ENCODE results near the gene UBASH3B.
"Not testable (repeated sequence)": the region's sequence is repeated elsewhere in the genome, so short reads cannot be mapped to it uniquely, and the experiment has no call there.

UBASH3B gene

DNA sequence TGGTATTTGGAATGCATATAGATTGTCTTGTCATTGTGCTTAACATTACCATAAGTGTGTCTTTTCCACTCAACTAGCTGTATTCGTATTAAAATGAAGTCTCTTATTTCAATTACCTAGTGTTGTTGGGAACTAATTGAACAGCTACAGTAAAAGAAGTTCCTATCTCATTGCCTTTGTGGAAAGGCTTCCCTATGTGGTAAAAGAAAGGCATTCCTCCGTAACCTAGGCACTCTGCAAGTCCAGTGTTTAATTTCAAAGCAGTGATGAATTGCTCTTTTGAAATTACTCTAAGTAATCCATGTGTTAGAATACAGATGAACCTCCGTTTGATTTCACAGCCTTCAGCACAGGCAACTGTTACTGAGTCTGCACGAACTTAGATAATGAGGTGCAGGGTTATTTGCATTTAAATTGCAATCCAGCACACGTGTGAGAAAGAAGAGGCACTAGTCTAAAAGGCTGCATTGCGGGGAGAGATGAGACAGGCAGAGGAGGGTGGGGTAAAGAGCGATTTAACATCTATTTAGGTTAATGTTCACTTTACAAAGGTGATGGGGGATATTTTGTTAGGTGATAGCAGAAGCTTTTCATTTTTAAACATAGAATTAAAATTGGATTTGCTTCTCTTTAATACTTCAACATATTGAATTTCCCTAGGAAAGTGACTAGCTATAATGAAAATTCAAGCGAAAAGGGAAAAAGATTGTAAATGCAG, 157.8 kb downstream of the UBASH3B start:
- DNase-seq (ENCODE audit: low read depth), result no peak

DNA sequence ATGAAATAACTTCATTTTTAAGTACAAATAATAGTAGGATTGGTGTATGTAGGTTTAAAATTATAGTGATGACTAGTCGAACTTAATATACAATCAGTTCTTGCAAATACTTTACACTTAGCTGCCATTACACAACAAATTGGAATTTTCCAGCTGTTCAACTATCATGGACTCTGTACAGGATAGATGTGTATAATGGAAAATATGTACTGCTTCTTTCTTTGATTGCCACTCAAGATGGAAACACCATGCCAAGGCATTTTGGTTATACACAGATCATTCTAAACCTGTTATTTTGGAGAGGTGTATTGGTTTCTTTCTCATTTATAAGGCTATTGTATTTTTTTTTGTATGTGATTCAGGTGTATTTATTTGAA, 158.4 kb downstream of the UBASH3B start:
- DNase-seq (ENCODE audit: low read depth), result no peak

DNA sequence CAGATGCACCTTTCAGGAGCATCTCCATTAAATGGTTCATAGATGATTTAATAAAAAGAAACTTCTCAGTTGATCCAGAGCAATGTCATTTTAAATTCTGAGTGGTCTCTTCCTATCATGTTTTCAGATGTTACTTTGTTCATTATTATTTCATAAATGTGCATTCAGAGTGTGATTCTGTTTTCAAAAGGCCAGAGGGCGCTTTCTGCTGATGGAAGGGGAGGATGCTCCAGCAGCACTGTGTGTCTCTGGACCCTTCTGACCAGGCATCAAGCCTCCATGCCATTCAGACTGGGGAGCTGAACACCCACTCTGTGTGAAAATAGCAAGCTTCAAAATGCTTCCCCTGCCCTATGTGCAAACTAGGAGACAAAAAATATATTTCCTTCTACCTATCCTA, 158.9 kb downstream of the UBASH3B start:
- DNase-seq (ENCODE audit: low read depth), result no peak

DNA sequence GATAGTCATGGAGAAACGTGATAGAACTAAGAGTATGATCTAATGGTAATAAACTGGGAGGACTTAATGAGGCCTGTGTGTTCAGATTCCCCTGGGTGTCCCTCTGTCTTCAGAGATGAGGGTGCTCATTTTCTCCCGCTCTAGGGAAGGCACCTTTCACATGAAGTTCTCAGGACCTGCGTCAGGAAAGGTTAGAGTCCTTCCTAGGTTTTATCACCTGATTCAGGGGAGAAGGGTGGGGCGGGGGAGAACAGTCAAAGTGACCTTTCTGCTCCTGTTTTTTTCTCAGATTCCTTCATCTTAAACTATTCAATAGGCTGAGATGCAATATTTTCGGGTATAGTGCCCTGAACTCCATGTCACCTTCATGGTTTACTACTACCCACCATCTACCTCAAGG, 160.4 kb downstream of the UBASH3B start:
- DNase-seq (ENCODE audit: low read depth), result no peak

DNA sequence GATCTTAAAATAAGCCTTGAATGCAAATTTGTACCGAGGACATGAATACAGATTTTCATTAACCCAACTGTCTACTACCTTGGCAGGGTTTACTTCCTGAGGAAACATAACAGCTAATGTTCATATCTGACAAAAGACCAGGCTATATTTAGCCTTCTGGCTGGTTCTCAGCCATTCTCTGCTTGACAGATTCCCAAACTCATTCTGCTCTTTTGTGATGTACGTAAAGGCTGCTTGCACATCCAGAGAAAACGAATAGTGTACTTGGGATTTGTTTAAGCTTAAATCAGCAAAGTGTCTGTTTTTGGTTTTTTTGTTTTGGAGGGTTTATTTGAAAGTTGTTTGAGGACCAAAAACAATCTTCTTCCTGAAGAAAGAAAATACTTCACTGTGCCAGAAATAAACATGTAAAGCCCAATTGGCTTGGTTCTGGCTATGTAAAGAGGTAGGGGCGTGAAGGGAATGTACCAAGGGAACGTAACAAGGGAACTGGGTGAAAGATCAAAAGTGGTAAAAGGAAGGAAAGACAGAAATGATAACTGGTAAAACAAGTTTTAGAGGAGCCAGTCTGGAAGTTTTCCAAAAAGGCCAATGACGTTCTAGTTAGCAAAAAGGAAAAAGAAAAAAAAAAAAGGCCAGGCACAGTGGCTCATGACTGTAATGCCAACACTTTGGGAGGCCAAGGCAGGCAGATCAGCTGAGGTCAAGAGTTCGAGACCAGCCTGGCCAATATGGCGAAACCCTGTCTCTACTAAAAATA, 161.4 kb downstream of the UBASH3B start:
- no peak for DNase-seq (ENCODE audit: low read depth)

DNA sequence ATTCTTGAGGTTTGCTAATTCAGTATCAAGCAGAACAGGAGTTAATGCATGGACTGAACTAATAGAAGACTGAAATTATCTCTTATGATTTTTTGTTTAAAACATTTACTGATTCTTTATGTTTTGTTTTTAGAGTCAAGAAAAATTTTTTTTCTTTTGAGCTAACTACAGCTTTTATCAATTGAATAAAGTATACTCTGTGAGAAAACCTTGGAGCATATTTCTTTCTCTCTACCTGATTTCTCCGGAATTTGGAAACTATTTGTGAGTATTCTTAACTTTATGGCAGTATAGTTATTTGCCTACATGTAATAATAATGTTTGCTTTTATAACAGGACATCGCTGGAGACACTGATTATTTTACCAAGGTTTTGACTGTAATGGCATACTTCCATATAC, 164.6 kb downstream of the UBASH3B start:
- DNase-seq (ENCODE audit: low read depth), result no peak

DNA sequence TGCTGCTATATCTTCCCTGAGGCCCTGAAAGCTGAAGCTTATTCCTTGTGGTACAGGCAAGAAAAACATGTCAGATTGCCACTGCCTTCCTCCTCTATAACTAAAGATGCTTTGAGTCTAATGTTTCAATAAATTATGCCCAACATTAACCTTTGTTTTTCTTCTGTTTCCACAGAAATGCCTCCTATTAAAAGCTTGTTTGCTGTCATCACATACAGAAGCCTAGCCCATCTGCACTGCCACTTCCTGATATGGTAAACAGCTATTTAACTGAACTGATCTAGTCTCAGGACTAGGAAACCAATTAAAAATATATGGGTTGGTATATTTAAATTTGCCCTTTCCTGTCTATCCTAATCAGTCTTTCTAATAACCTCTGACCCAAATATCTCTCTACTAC, 165.6 kb downstream of the UBASH3B start:
- DNase-seq (ENCODE audit: low read depth), result no peak

DNA sequence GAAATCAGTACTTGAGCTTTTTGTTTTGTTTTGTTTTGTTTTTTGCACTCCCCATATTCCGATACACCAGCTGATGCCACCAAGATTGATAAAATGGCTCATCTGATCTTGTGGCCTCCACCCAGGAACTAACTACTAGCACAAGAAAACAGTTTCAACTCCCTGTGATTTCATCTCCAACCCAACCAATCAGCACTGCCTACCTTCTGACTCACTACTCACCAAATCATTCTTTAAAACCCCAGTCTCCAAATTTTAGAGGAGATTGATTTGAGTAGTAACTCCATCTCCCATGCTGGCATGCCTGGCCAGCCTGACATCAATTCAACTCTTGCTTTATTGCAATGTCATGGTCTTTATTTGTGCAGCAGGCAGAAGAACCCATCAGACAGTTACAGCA, 166.7 kb downstream of the UBASH3B start:
- no peak for DNase-seq (ENCODE audit: low read depth)

DNA sequence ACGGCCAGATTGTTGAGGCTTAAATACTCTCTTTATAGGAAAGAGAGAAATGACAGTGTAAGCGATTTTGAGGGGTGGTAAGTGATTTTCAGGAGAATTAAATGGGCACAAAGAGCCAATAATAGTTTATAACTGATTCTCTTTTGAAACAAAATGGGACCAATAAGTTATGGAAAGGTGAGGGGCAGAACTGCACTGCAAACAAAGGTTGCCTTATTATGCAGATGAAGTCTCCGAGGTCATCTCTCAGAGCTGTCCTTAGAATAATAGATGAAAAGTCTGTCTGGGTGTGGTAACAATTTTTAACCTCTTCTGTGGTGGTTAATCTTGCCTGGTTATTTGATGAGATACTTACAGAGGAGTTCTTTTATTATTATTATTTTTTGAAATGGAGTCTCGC, 168.0 kb downstream of the UBASH3B start:
- DNase-seq (ENCODE audit: low read depth), result no peak

DNA sequence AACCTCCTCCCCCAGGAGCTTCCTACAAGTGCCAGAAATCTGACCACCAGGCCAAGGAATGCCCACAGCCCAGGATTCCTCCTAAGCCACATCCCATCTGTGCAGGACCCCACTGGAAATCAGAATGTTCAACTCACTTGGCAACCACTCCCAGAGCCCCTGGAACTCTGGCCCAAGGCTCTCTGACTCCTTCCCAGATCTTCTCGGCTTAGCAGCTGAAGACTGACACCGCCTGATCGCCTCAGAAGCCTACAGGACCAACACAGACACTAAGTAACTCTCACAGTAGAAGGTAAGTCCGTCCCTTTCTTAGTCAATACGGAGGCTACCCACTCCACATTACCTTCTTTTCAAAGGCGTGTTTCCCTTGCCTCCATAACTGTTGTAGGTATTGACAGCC, 173.8 kb downstream of the UBASH3B start:
- not testable (repeated sequence) for DNase-seq (ENCODE audit: low read depth)

DNA sequence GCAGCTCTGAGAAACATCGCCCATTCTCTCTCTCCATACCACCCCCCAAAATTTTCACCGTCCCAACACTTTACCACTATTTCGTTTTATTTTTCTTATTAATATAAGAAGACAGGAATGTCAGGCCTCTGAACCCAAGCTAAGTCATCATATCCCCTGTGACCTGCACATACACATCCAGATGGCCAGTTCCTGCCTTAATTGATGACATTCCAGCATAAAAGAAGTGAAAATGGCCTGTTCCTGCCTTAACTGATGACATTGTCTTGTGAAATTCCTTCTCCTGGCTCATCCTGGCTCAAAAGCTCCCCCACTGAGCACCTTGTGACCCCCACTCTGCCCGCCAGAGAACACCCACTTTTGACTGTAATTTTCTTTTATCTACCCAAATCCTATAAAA, 176.8 kb downstream of the UBASH3B start:
- not testable (repeated sequence) for DNase-seq (ENCODE audit: low read depth)

DNA sequence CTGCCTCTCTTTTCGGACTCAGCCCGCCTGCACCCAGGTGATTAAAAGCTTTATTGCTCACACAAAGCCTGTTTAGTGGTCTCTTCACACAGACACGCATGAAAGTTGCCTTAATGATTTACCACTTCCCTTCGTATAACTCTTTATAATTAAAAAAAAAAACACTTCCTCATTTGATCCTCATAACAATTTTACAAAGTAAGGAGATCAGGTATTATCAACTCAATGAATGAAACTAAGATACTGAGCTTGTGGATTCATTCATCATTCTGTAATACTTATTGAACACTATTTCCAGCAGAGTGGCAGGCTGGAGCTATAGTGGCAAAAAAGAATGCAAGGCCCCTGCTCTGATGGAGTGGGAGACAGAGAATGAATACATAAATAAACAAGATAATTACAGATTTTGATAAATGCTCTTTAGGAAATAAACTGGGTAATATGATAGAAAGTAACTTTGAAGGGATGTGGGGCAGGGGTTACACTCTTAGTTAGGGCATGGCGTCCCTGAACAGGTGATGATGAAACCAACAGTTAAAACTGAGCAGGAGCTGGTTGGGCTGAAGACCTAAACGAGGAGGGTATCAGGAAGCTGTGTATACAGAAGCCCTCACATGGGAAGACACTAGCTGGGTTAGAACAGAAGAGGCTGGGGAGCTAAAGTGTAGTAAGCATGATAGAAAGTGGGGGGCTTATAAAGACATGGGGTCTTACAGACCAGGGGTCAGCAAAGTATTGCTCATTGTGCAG, 177.4 kb downstream of the UBASH3B start:
- DNase-seq (ENCODE audit: low read depth), result no peak

DNA sequence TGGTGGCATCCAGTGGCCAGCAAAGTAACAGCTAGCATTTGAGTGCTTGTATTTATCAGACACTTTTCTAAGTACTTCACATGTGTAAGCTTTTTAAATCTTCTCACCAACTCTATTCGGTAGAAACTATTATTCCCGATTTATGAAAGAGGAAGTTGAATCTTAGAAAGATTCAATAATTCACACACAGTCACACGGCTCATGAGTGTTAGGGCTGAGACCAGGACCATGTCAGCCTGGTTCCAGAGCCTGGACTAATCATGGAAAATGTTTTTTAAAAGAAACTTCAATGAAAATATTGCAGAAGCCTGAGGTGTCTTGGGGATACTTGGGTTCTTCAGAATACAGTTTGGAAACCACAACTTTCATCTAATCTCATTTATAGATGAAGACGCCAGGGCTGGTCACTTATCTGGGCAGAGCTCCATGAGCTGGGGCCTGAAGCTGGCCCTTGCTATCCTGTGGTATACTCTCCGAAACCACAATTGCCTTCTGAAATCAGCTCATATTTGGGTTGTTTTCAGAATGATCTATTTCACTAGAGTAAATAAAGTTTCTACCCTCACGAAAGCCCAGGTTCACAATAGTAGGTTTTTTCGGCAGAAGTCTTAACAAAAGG, 178.4 kb downstream of the UBASH3B start:
- no peak for DNase-seq (ENCODE audit: low read depth)

DNA sequence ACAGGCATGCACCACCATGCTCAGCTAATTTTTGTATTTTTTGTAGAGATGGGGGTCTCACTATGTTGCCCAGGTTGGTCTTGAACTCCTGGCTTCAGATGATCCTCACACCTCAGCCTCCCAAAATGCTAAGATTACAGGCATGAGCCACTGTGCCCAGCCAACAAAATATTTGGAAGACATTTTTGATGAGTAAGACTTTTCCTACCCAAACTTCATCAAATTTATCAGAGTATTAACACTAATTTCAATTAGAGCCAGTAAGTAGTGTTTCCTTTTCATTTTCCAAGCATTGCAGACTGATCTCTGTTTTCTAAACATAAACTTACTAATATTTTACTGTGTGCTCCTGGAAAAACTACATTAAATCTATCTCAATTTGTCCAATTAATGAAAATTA, 181.4 kb downstream of the UBASH3B start:
- no peak for DNase-seq (ENCODE audit: low read depth)

DNA sequence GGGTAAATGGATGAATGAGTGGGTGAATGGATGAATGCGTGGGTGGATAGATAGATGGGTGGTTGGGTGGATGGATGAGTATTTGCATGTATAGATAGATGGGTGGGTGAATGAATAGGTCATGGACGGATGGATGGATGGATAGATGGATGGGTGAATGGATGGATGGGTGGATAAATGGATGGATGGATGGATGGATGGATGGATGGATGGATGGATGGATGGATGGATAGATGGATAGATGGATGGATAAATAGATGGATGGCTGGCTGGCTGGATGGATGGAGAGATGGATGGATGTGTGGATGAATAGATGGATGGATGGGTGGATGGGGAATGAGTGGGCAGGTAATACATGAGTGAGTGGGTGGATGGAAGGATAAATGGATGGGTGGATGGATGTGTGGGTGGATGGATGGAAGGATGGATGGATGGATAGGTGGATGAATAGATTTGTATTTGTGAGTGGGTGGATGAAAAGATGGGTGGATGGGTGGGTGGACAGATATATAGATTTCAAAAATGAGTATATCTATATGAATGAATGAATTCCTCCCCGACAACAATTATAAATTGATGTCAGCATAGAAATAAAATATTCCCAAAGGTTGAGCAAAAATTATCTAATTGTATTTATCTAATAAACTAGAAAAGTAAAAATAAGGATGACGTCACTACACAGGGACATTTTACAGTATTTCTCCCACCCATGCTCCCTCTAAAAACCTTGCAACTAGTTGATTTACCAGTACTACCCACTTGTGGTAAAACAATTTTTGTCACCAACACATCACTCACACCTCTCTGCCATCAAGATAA, 182.2 kb downstream of the UBASH3B start:
- DNase-seq (ENCODE audit: low read depth), result no peak

DNA sequence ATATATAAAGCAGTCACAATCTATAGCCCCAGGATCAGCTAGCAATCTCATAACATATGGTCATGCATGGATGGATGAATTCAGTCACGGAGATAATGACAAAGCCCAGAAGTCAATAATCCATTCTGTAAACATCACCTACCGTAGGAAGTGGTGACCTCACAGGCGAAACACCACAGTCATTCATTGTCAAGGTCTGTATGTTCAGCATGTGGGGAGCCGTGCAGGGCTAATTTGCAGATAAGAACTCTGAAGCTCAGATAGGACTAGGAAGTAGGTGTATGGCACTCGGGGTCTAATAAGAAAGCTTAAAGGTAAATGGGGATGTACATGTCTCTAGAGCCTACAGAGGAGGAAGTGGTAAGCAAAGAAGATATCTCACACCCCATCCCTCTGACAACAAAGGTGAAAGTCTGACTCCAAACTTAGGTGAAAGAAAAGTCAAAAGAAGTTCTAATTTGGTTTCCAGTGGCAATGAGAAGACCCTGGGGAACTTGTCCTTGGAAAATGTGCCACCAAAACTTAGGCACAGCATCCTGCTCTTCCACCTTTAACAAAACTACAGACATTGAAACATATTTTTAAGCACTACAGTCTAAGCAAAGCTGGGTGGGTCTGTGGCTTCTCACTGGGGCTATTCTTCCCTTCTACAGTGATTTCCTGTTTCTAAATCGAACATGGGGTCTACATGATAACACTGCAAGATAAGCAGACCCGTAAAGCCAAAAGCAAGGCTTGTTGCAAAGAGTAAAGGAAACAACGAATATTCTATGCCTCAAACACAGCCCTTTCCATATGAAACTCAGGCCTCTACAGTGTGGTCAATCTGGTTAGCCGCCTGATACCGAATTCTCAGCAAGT, 188.0 kb downstream of the UBASH3B start:
- no peak for DNase-seq (ENCODE audit: low read depth)

DNA sequence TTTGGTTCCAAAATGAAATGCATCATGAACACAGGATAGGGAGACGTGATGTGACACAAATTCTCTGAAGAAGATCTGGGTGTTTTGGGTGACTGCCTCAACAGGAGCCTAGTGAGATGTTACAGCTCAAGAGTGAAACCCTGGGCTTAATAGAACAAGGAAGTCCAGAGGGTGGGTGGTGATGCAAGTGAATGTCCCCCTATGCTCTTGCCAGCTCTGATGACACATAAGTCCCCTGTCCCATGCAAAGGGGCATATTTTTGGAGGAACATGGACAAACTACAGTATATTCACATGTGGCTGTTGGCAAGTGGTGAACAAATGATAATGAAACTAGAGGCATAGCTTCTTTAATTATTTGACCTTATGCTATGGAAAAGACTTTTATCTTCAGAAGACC, 191.9 kb downstream of the UBASH3B start:
- DNase-seq (ENCODE audit: low read depth), result no peak

DNA sequence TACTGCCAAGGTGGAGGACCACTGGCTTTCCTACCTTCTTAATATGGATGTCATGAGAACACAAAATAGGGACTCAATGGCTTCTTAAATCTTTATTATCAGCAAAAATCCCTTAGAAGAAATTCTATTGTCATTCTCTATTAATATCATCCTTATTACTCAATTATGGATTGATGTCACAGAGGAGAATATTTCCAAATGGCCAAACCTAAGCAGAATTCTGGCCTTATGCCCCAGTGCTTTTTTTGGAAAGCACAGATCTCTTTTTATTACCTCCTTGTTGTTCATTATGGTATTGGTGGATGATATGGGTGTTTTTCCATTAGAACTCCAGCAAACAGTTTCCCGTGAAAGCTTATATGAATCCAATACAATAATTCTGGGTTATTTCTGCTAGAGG, 192.7 kb downstream of the UBASH3B start:
- DNase-seq (ENCODE audit: low read depth), result no peak

DNA sequence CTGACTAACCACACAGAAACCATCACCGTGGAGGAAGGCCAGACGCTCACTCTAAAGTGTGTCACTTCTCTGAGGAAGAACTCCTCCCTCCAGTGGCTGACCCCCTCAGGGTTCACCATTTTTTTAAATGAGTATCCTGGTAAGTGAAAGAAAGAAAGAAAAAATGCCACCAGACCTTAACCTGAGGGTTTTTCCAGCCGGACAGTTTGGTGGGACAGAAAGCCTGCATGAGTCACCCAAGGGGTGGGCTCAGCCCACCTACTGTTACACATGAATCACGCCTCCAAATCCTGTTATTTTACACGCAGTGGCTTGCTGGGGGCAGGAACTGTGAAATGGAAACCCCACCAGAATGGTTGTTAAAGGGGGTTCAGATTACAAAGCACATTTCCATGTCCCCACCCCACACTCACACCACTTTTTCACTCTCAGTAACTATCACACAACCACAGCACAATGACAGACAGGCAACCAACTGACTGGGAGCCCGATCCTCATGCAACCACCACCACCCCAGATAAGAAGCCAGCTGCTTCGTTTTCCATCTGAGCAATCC, 194.6 kb downstream of the UBASH3B start:
- no peak for DNase-seq (ENCODE audit: low read depth)

DNA sequence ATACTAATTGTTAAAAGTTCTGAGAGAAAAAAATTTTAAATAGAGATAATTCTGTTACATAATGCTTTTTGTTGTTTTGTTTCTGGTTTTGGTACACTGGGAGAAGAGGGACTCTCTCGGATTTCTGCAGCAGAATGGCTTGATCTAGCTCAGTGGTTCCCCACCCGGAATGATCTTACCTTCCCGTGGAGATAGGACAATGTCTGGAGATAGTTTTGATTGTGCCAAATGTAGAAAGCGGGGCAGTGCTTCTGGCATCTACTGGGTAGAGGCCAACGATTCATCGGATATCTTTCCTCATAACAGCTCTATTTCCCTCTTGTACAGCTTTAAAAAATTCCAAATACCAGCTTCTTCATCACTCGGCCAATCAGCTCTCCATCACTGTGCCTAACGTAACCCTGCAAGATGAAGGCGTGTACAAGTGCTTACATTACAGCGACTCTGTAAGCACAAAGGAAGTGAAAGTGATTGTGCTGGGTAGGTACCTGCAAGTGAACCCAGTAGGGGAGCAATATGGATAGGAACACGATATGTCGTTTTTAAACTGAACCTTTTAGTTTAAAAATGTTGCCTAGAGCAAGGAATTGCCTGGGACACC, 195.9 kb downstream of the UBASH3B start:
- DNase-seq (ENCODE audit: low read depth), result no peak

All from stimulated activated CD8-positive, alpha-beta memory T cell treated with anti-CD3 and anti-CD28 coated beads, Interleukin-12 subunit alpha, Interleukin-12 subunit beta, amount 100 ng/mL, for 1 hour (primary cell).